Immature natural killer cell (primary cell): Measurements from ENCODE around the gene COL26A1. TPM values are rescaled to one million over a fixed set of nuclear protein-coding genes. Genes with fewer than 3 reads are reported as not detected.

Experiments
- DNase-seq, 3 donors: peaks; one replicate each; pipeline ENCODE4 v3.0.0; 2022; ENCODE audit warnings: mixed read lengths in 1 of 3
- H3K27ac Mint-ChIP-seq, 6 donors: one replicate each; pipeline ENCODE4 v1.8.0; 2020; ENCODE audit warnings: mixed read lengths in 6 of 6, mild to moderate bottlenecking in 5 of 6, inconsistent platforms in 4 of 6, moderate library complexity in 3 of 6
- H3K27me3 Mint-ChIP-seq, 3 donors: one replicate each; pipeline ENCODE4 v1.8.0; 2020 to 2021; ENCODE audit warnings: low read depth in 3 of 3, mild to moderate bottlenecking in 3 of 3, mixed read lengths in 3 of 3, moderate library complexity in 3 of 3, inconsistent platforms in 1 of 3
- H3K36me3 Mint-ChIP-seq, 3 donors: one replicate each; pipeline ENCODE4 v1.8.0; 2020; ENCODE audit warnings: mixed read lengths in 3 of 3, inconsistent platforms in 2 of 3, mild to moderate bottlenecking in 2 of 3
- H3K4me1 Mint-ChIP-seq, 2 donors: one replicate each; pipeline ENCODE4 v1.8.0; 2020; ENCODE audit warnings: inconsistent platforms in 2 of 2, mild to moderate bottlenecking in 2 of 2, mixed read lengths in 2 of 2, moderate library complexity in 1 of 2
- H3K4me3 Mint-ChIP-seq, 5 donors: one replicate each; pipeline ENCODE4 v1.8.0; 2020; ENCODE audit warnings: mild to moderate bottlenecking in 5 of 5, mixed read lengths in 5 of 5, inconsistent platforms in 3 of 5, moderate library complexity in 3 of 5
- H3K9me3 Mint-ChIP-seq, 6 donors: one replicate each; pipeline ENCODE4 v1.8.0; 2020; ENCODE audit warnings: mild to moderate bottlenecking in 6 of 6, mixed read lengths in 6 of 6, inconsistent platforms in 4 of 6, moderate library complexity in 3 of 6
- polyA plus RNA-seq, 3 donors: library from polyadenylated mRNA; unstranded; fragments of 300-500 nt; fragmentation: Illumina TruSeq; gene quantifications; one replicate each; pipeline ENCODE4 v1.2.3, GENCODE V29; 2021

The COL26A1 gene
- polyA plus RNA-seq, 3 donors from 2014 or later: not detected

DNA sequence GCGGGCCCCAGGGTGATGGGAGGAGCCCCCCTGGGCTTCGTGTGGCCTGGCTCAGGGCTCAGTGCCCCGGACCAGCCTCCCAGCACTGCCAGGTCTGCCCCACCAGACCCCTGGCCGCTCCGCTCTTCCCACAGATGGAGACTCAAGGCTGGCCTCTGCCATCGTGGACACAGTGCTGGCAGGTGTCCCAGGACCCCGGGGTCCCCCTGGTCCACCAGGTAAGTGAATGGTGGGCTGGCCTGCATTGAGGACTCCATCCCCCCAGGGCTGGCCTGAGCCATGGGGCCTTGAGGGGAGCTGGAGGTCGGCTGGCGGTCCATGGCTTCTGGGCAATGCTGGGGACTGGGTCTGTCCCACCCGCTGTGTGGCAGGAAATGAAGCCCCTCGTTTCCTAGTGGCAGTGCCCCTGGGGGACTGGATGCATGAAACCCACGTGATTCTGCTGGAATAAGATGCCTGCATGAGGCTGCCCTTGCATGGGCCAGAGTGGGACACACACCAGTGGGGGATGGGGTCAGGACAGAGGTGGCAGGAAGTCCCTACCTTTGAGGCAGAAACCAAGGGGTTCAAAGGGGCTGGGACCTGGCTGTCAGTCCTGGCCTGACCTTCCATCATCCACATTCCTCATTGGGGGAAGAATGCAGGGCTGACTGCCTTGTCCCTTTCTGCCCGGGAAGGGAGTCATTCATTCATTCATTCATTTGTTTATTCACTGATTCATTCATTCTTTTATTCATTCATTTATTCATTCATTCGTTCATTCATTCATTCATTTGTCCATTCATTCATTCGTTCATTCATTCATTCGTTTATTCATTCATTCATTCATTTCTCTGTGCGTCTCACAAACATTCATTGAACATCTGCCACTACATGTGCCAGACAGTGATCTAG lies 184.6 kb downstream of the COL26A1 start:
- H3K27ac Mint-ChIP-seq: no peak overlapping the region
- no peak for DNase-seq
- no peaks in the 10 kb centered on the region for H3K9me3 Mint-ChIP-seq
- H3K36me3 Mint-ChIP-seq: no peaks in the 10 kb centered on the region
- no peaks in the 10 kb centered on the region for H3K4me1 Mint-ChIP-seq
- no peak overlapping the region for H3K4me3 Mint-ChIP-seq
- peaks cover 4 to 5% (median 5%) of the 10 kb centered on the region in 3 donors for H3K27me3 Mint-ChIP-seq

DNA sequence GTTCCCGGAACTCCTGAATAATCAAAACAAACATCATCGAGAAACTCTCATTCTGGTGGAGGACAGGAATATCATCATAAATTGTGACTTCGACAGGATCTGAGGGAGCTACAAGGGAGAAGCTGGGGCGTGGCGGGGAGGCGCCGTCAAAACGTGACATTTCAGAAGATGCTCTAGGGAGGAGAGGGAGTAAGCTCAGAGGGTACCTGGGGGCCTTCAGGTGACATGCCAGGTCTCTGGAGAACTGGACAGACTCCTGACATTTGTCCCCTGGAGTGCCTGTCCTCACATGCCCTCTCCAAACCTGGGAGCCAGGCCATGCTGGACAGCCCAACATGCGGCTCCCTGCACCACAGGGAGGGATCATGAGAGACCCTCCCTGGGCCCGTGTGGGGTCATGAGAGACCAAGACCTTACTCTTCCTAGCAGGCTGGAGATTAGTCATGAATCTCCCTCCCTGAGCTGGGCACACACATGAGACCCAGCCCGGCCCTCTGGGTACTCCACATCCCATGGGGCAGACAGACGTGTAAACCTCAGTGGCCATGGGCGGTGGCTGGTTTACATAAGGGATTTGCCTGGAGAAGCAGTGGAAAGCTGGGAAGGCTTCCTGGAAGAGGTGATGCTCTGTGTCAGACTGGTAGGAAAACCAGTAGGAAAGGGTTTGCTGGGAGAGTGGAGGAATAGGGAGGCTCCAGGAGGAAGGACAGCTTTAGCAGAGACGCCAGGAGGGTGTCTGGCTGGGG lies 185.4 kb downstream of the COL26A1 start:
- H3K36me3 Mint-ChIP-seq: no peaks in the 10 kb centered on the region
- no peaks in the 10 kb centered on the region for H3K4me1 Mint-ChIP-seq
- no peak overlapping the region for H3K4me3 Mint-ChIP-seq
- DNase-seq: no peak
- H3K27ac Mint-ChIP-seq: no peak overlapping the region
- peaks cover 5% of the 10 kb centered on the region in 3 donors for H3K27me3 Mint-ChIP-seq
- H3K9me3 Mint-ChIP-seq: no peaks in the 10 kb centered on the region

DNA sequence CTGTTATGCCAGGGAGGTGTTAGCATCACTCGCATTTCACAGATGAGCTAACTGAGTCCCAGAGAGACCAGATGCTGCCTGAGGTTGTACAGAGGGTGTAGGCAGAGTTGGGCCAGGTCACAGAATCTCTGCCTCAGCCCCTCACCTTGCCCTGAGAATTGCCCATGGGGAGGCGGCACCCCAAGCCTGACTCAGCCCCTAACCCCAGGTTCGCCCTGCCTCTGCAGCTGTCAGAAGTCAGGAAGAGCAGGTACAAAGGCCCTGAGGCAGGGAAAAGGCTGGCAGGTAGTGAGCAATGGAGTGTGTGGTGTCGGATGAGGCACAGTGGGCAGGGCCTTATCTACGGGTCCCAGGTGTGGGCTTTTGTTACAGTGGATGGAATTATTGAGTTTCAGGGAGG lies 187.1 kb downstream of the COL26A1 start:
- Mint-ChIP-seq H3K27ac (no peak overlapping the region), H3K4me3 (no peak overlapping the region), H3K9me3 (no peaks in the 10 kb centered on the region), H3K27me3 (peaks cover 5 to 7% (median 5%) of the 10 kb centered on the region in 3 donors), H3K36me3 (no peaks in the 10 kb centered on the region), H3K4me1 (no peaks in the 10 kb centered on the region)
- DNase-seq: no peak

DNA sequence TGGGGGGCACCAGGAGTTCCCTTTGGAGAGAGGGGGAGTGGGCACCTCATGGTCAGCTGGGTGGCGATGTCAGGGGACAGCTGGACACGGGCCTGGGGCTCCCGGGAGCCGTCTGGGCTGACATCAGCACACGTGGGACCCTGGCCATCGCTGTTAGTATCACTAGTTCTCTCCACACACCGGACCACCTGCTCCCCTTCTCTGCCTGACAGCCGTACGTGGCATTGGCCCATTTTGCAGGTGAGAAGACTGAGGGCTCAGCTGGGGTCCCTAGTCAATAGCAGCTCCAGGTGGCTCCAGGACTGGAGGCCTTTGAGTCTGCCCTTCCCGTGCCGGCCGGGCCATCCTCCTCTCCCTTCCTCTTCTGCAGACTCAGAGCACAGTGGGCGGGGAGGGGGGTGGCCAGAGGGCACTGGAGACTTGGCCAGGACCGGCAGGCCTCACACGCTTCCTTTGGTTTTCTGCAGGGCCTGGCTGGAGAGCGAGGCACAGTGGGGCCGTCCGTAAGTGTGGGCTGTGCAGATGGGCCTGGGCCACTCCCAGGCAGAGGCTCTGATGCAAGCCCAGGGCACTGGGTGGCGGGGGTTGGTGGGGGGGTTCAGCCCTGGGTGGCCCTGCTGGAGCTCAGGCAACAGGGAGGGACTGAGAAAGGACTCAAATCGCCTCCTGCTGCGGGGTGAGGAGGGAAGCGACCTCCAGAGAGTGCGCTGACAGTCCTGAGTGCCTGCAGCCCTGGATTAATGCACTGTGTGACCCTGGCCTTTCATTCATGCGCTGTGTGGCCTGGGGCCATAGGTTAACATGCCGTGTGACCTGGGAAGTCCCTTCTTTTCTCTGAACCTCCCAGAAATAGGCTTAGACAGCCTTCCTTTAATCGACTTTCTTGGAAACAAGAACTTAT lies 188.2 kb downstream of the COL26A1 start:
- DNase-seq: no peak

DNA sequence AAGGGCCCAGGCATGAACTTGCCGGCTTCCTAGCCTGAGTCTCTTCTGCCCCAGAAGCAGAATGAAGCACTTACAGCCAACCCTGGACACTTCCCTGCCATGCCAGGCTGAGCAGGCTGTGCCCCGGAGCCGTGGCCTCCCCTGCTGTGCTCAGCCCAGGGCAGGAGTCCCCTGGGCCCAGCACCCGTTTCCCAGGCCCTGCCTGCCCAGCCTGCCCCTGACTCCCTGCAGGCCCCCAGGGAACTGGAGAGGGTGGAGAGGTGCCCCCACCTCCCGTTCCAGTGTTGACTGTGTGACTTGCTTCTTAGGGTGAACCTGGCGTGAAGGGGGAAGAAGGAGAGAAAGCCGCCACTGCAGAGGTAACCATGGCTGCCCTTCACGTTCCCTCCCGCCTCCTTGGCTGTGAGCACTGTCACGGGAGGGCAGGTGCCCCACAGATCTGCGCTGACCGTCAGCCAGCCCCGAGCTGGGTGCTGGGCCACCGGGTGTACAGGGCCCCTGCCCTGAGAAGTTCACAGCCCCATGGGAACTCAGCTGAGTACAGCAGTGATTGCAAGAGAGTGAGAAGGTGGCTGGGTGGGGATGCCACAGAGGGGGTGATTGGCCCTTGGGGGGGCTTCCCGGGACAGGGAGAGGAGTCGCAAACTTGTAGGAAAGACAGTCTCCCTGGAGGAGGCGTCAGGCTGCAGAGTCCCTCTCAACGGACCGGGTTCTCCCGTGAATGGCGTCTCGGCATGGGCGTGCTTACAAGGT lies 190.5 kb downstream of the COL26A1 start:
- Mint-ChIP-seq H3K36me3 (no peaks in the 10 kb centered on the region), H3K27me3 (peaks cover 5 to 7% (median 5%) of the 10 kb centered on the region in 3 donors), H3K9me3 (no peaks in the 10 kb centered on the region), H3K27ac (no peak overlapping the region), H3K4me1 (no peaks in the 10 kb centered on the region), H3K4me3 (no peak overlapping the region)
- no peak for DNase-seq

More for the DNA sequence above, 188.2 kb downstream of the COL26A1 start:
- Mint-ChIP-seq H3K9me3 (no peaks in the 10 kb centered on the region), H3K4me1 (no peaks in the 10 kb centered on the region), H3K4me3 (no peak overlapping the region), H3K36me3 (no peaks in the 10 kb centered on the region), H3K27me3 (peaks cover 5 to 7% (median 7%) of the 10 kb centered on the region in 3 donors), H3K27ac (no peak overlapping the region)

DNA sequence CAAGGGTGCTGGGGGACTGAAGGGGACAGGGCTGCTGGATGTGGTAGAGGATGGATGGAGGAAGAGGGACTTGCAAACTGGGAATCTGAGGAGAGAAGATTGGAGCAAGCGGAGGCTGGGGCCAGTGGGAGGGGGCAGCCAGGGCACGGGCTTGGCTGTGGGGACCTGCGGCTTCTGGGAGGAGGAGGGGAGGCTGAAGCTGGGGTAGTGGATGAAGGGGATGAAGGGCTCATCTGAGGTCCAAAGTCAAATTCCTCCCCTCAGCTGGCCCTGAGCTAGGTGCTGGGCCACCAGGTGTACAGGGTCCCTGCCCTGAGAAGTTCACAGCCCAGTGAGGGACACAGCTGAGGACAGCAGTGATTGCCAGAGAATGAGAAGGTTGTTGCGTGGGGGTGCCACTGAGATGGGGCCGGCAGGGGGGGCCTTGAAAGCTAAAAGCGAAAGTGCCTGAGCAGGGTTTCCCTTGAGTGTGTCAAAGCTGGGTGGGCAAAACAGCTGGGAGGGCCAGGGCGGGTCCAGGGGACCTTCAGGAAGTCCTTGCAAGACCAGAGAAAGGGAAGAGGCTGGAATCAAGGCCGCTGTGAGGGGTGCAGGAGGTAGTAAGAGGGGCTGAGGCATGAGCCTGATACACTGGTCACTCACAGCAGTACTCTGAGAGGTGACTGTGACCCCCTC lies 191.2 kb downstream of the COL26A1 start:
- Mint-ChIP-seq H3K4me1 (no peaks in the 10 kb centered on the region), H3K4me3 (no peak overlapping the region), H3K27ac (no peak overlapping the region), H3K27me3 (peaks cover 2 to 7% (median 2%) of the 10 kb centered on the region in 3 donors), H3K9me3 (no peaks in the 10 kb centered on the region), H3K36me3 (no peaks in the 10 kb centered on the region)
- no peak for DNase-seq

DNA sequence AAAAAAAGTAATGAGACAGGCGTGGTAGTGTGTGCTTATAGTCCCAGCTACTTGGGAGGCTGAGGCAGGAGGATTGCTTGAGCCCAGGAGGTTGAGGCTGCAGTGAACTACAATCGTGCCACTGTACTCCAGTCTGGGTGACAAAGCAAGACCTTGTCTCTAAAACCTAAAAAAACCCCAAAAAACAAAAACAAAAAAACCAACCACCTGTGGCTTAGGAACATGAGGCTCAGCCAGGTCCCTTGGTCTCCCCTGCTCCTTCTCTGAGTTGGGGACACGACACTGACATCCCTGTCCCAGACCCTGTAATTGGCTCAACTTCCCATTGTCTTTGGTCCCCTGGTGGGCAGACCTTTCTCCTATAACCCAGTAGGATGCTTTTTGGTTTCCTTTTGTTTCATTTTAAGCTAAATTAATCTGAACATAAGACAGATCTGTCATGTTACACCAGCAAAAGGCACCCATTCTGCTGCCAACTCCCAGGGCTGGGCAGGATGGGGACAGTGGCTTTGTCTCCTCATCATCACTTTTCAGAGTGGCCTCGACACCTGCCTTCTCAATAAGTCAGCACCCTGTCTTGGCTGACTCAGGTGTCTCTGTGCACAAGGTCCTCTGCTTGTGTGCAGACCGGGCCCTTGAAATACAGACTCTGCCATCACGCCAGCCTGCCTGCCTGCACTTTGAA lies 192.1 kb downstream of the COL26A1 start:
- Mint-ChIP-seq H3K27me3 (peaks cover 2 to 7% (median 3%) of the 10 kb centered on the region in 3 donors), H3K9me3 (no peaks in the 10 kb centered on the region), H3K4me1 (no peaks in the 10 kb centered on the region), H3K36me3 (no peaks in the 10 kb centered on the region), H3K4me3 (no peak overlapping the region), H3K27ac (no peak overlapping the region)
- no peak for DNase-seq

DNA sequence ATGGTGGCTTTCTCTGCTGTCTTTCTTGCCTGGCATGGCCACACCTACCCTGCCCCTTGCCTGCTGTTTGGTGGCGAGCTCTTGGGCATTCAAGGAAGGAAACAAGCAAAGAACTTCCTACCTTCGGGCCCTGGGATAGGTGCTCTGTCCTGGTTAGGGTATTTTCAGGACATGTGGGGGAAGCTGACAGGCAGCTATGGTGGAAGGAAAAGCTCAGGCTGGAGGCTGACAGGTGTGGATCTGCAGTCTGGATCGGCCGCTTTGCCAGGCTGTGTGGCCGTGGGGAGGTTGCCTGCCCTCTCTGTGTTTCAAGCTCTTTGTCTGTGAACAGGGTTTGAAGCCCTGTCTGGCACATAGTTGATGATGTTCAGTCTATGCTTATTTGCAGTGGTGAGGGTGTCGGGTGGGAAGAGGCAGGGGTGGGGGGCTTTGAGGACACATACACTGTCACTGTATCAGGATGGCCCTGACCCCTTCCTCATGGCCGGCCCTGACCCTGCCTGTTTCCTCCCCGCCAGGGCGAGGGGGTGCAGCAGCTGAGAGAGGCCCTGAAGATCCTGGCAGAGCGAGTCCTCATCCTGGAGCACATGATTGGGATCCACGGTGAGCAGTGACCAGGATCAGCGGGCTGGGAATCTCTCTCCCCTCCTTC lies 192.7 kb downstream of the COL26A1 start:
- peaks cover 3 to 9% (median 5%) of the 10 kb centered on the region in 3 donors for H3K27me3 Mint-ChIP-seq
- H3K4me3 Mint-ChIP-seq: no peak overlapping the region
- DNase-seq: no peak
- no peaks in the 10 kb centered on the region for H3K4me1 Mint-ChIP-seq
- H3K27ac Mint-ChIP-seq: no peak overlapping the region
- H3K36me3 Mint-ChIP-seq: no peaks in the 10 kb centered on the region
- no peaks in the 10 kb centered on the region for H3K9me3 Mint-ChIP-seq

DNA sequence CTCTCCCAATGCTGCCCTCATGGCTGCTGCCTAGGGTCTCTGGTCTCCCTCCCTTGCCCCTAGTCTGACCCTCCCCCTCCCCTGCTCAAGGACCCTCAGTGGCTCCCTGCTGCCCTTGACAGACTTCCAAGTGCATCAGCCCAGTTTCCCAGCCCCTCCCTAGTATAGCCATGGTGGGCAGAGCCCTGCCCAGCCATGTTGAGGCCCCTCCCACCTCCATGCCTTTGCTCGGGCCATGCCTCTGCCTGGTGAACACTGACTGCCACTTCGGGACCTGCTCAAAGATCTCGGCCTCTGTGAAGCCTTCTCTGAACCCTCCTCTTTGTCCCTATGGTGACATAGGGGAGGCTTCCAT lies 193.2 kb downstream of the COL26A1 start:
- no peak for DNase-seq
- Mint-ChIP-seq H3K4me1 (no peaks in the 10 kb centered on the region), H3K27me3 (peaks cover 3 to 9% (median 5%) of the 10 kb centered on the region in 3 donors), H3K36me3 (no peaks in the 10 kb centered on the region), H3K27ac (no peak overlapping the region), H3K9me3 (no peaks in the 10 kb centered on the region), H3K4me3 (no peak overlapping the region)

DNA sequence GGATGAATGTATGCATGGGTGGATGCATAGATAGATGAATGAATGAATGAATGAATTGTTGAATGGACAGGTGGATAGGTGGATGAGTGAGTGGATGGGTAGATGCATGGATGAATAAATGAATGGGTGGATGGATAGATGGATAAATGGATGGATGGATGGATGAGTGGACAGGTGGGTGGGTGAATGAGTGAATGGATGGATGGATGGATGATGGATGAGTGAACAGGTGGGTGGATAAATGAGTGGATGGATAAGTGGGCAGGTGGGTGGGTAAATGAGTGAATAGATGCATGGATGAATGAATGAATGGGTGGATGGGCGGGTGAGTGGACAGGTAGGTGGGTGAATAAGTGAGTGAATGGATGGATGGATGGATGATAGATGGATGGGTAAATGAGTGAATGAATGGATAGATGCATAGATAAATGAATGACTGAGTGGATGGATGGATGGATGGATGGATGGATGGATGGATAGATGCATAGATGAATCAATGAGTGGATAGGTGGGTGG lies 193.8 kb downstream of the COL26A1 start:
- no peaks in the 10 kb centered on the region for H3K36me3 Mint-ChIP-seq
- H3K27ac Mint-ChIP-seq: no peak overlapping the region
- no peak for DNase-seq
- H3K4me1 Mint-ChIP-seq: no peaks in the 10 kb centered on the region
- H3K27me3 Mint-ChIP-seq: peaks cover 3 to 12% (median 5%) of the 10 kb centered on the region in 3 donors
- H3K4me3 Mint-ChIP-seq: no peak overlapping the region
- H3K9me3 Mint-ChIP-seq: no peaks in the 10 kb centered on the region

DNA sequence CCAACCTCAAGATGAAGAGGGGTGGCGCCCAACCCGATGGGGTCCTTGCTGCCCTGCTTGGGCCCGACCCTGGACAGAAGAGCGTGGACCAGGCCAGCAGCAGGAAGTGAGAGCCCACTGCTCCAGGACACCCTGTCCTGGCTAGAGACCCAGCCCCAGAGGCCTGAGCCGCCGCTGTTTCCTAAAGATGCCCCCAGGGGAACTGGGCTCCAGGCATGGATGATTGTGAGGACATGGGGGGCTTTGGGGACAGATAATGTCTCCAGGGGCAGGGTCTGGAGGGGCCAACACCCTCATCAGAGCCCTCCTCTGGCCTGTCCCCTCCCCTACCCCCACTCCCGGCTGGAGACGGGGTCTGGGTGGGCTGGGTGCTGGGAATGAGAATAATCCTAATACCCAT lies 194.7 kb downstream of the COL26A1 start:
- peaks cover 3 to 8% (median 5%) of the 10 kb centered on the region in 3 donors for H3K27me3 Mint-ChIP-seq
- no peaks in the 10 kb centered on the region for H3K4me1 Mint-ChIP-seq
- H3K9me3 Mint-ChIP-seq: no peaks in the 10 kb centered on the region
- no peak overlapping the region for H3K27ac Mint-ChIP-seq
- no peak overlapping the region for H3K4me3 Mint-ChIP-seq
- no peaks in the 10 kb centered on the region for H3K36me3 Mint-ChIP-seq
- DNase-seq: no peak
